GM12875 (cell line): ENCODE measurements around the gene RNF145.
"Not testable (repeated sequence)": the region's sequence is repeated elsewhere in the genome, so short reads cannot be mapped to it uniquely, and the experiment has no call there.

Experiments
- H3K4me3 ChIP-seq: one replicate; pipeline ENCODE4 v1.5.1; 2011; ENCODE audit warnings: low read depth, low read length, control low read depth
- TF ChIP-seq, protein P1 (sequence below): IDR thresholded peaks from 2 replicates; pipeline ENCODE4 v1.5.1; 2011; ENCODE audit warnings: low read depth, mild to moderate bottlenecking, control low read depth, inconsistent platforms, low read length, moderate library complexity, borderline replicate concordance; ENCODE audit not compliant: insufficient read depth

RNF145 gene

DNA sequence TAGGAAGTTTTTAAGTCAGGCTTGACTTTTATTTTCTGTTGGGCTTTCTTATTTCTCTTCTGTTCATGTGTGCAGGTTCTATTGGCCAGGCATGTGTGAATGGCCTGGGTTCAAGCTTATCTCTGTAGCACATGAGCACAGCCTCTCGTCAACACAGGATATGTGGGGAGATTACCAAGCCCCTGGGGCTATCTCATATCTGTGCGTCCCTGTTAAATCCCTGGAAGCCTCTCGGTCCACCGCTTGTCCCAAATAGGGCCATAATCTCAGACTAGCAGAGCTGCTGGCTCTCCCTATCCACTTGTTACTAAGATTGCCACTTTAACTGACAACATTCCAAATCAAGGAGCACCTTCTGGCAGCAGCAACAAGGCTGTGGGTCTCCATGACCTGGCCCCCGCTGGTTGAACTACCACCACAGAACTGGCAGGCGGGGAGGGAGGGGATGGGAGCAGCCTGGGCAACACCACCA is 81.2 kb downstream of the RNF145 start:
- TF ChIP-seq, protein P1, sequence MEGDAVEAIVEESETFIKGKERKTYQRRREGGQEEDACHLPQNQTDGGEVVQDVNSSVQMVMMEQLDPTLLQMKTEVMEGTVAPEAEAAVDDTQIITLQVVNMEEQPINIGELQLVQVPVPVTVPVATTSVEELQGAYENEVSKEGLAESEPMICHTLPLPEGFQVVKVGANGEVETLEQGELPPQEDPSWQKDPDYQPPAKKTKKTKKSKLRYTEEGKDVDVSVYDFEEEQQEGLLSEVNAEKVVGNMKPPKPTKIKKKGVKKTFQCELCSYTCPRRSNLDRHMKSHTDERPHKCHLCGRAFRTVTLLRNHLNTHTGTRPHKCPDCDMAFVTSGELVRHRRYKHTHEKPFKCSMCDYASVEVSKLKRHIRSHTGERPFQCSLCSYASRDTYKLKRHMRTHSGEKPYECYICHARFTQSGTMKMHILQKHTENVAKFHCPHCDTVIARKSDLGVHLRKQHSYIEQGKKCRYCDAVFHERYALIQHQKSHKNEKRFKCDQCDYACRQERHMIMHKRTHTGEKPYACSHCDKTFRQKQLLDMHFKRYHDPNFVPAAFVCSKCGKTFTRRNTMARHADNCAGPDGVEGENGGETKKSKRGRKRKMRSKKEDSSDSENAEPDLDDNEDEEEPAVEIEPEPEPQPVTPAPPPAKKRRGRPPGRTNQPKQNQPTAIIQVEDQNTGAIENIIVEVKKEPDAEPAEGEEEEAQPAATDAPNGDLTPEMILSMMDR: no peak
- no peak overlapping the region for H3K4me3 ChIP-seq

DNA sequence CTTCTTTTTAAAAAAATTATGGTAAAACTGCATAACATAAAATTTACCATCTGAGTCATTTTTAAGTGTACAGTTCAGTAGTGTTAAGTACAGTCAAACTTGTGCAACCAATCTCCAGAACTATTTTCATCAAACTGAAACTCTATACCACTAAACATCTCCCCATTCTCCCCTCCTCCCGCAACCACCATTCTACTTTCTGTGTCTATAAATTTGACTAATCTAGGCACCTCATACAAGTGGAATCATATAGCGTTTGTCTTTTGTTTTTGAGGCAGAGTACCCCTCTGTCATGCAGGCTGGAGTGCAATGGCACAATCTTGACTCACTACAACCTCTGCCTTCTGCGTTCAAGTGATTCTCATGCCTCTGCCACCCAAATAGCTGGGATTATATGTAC is 85.7 kb downstream of the RNF145 start:
- no peak overlapping the region for H3K4me3 ChIP-seq
- TF ChIP-seq, protein P1: no peak

DNA sequence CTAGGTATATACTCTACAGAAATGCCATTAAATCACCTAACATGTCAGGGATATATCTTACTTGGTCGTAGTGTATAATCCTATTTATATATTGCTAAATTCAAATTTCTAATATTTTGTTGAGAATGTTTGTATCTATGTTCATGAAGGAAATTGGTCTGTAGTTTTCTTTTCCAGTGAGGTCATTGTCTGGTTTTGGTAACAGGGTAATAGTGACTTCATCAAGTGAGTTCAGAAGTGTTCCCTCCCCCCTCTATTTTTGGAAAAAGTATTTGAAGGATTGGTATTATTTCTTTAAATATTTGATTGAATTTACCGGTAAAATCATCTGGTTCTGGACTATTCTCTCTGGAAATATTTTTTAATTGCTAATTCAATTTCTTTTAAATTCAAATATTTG is 86.2 kb downstream of the RNF145 start:
- TF ChIP-seq, protein P1: no peak
- H3K4me3 ChIP-seq: no peak overlapping the region

DNA sequence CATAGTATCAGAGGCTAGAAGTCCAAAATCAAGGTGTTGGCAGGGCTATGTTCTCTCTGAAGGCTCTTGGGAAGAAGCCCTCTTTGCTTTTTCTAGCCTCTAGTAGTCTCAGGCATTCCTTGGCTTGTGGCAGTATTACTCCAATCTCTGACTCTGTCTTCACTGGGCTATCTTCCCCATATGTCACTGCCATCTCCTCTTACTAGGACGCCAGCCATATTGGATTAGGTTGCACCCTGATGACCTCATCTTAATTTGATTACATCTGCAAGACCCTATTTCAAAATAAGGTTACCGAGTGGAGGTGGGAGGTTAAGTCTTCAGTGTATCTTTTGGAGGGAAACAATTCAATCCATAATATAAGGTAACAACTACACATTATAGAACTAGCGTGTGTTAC is 88.3 kb downstream of the RNF145 start:
- TF ChIP-seq, protein P1: no peak
- no peak overlapping the region for H3K4me3 ChIP-seq

DNA sequence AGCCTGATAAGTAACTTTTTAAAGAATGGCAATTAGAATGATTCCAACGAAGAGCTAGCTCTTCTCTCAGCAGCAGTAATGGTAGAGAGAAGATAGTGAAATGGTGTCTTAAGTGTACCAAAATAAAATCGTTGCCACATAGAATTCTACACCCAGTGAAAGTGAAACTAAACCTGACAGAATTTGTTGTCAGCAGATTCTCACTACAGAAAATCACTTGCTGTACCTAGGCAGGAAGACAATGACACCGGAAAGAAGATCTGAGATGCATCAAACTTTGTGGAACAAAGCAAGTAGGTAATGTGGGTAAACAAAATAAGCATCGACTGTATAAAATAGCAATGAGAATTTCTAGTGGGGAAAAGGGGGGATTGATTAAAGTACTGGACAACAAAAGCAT is 88.9 kb downstream of the RNF145 start:
- TF ChIP-seq, protein P1: no peak
- H3K4me3 ChIP-seq: no peak overlapping the region

DNA sequence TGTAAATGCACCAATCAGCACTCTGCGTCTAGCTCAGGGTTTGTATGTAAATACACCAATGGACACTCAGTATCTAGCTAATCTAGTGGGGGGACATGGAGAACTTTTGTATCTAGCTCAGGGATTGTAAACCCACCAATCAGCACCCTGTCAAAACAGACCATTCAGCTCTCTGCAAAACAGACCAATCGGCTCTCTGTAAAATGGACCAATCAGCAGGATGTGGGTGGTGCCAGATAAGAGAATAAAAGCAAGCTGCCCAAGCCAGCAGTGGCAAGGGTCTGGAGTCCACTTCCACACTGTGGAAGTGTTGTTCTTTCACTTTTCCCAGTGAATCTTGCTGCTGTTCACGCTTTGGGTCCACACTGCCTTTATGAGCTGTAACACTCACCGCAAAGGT is 89.5 kb downstream of the RNF145 start:
- H3K4me3 ChIP-seq: not testable (repeated sequence)

DNA sequence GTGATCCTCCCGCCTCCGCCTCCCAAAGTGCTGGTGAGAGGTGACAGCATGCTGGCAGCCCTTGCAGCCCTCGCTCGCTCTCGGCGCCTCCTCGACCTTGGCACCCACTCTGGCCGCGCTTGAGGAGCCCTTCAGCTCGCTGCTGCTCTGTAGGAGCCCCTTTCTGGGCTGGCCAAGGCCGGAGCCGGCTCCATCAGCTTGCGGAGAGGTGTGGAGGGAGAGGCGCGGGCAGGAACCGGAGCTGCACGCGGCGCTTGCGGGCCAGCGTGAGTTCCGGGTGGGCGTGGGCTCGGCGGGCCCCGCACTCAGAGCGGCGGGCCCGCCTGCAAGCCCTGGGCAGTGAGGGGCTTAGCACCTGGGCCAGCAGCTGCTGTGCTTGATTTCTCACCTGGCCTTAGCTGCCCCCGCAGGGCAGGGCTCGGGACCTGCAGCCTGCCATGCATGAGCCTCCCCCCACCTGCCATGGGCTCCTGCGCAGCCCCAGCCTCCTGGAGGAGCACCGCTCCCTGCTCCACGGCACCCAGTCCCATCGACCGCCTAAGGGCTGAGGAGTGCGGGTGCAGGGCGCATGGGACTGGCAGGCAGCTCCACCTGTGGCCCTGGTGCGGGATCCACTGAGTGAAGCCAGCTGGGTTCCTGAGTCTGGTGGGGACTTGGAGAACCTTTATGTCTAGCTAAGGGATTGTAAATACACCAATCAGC is 90.2 kb downstream of the RNF145 start:
- not testable (repeated sequence) for H3K4me3 ChIP-seq

DNA sequence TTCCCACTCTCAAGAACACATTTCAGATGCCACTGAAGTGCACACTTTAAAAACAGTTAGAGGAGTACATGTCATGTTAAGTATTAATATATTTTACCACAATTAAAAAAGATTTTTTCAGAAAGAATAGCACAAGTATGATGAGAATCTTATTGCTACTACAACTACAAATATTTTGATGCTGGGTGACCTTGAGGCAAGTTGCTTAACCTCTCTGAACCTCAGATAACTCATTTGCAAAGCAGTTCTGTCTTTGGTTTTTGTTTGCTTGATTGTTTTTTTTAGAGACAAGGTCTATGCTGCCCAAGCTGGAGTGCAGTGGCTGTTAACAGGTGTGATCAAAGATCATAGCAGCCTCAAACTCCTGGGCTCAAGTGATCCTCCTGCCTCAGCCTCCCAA is 95.9 kb downstream of the RNF145 start:
- TF ChIP-seq, protein P1: no peak
- no peak overlapping the region for H3K4me3 ChIP-seq
